Measurements from ENCODE around the gene STKLD1. TPM values are rescaled to one million over a fixed set of nuclear protein-coding genes. Genes with fewer than 3 reads are reported as not detected.

STKLD1 gene
- total and polyA plus RNA-seq, 9 of the 15 experiments (the other 6 are each of a cell fraction or from before 2014, with no cell fraction given) = 0.10 to 0.65 (median 0.33) TPM; not detected in 2

DNA sequence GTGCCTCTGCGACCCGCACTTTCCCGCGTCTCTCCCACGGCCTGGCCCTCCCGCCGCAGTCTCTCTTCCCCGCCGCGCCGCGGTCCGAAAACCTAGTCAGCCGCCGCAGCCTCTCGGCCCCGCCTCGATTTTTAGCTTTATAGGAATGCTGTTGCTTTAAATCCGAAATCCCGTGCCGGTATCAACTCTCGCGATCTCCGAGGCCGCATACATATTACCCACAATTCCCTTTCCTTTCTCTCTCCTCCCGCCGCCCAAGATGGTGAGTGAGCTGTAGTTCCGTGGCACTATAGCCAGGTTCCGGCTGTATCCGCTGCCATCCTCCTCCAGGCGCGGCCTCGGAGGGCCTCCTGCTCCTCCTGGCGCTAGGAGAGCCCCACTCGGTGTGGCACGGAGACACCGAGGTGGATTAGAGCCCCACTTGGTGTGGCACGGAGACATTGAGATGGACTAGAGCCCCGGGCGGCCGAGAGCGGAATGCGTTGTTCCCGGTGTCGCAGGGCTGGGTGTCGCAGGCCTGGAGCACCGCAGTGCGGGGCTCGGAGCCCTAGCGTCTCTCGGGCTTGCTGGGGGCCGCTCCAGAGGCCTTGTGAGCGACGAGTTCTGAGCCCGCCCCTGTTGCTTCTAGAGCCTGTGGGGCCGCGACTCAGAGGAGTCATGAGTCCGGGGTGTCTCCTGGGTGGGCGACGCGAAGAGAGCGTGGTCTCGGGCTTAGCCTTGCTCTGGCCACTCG, 28.0 kb upstream of the STKLD1 start, which contains the start of the genes MED22 and RPL7A (continued):
- TF ChIP-seq, protein P1, sequence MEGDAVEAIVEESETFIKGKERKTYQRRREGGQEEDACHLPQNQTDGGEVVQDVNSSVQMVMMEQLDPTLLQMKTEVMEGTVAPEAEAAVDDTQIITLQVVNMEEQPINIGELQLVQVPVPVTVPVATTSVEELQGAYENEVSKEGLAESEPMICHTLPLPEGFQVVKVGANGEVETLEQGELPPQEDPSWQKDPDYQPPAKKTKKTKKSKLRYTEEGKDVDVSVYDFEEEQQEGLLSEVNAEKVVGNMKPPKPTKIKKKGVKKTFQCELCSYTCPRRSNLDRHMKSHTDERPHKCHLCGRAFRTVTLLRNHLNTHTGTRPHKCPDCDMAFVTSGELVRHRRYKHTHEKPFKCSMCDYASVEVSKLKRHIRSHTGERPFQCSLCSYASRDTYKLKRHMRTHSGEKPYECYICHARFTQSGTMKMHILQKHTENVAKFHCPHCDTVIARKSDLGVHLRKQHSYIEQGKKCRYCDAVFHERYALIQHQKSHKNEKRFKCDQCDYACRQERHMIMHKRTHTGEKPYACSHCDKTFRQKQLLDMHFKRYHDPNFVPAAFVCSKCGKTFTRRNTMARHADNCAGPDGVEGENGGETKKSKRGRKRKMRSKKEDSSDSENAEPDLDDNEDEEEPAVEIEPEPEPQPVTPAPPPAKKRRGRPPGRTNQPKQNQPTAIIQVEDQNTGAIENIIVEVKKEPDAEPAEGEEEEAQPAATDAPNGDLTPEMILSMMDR (IDR thresholded peaks at IDR 0.05 in 2 of 3, conservative IDR thresholded peaks at IDR 0.05 in 1 of 3; ENCODE audit: insufficient read depth in 2 of 3, low read depth in 1 of 3, low read length in 3 of 3) = peak in 1 of 3 experiments; percentile 16; a peak in 1 of 6 replicates
- TF ChIP-seq BHLHE40 (IDR thresholded peaks at IDR 0.05; ENCODE audit: low read length) (no peak), MXI1 (IDR thresholded peaks at IDR 0.05; ENCODE audit: low read depth, low read length) (peak; percentile 60; the same call in 1 of the 2 replicates), RAD21 (CRISPR knock-in tag; conservative IDR thresholded peaks at IDR 0.05 in 1 of 2, IDR thresholded peaks at IDR 0.05 in 1 of 2) (no peak), FOXA3 (CRISPR knock-in tag; conservative IDR thresholded peaks at IDR 0.05 in 1 of 2, IDR thresholded peaks at IDR 0.05 in 1 of 2) (no peak), LARP7 (IDR thresholded peaks at IDR 0.05) (peak; percentile 38; the same call in 1 of the 2 replicates), HMG20A (CRISPR knock-in tag; conservative IDR thresholded peaks at IDR 0.05) (no peak)
- TF ChIP-seq, protein P2, sequence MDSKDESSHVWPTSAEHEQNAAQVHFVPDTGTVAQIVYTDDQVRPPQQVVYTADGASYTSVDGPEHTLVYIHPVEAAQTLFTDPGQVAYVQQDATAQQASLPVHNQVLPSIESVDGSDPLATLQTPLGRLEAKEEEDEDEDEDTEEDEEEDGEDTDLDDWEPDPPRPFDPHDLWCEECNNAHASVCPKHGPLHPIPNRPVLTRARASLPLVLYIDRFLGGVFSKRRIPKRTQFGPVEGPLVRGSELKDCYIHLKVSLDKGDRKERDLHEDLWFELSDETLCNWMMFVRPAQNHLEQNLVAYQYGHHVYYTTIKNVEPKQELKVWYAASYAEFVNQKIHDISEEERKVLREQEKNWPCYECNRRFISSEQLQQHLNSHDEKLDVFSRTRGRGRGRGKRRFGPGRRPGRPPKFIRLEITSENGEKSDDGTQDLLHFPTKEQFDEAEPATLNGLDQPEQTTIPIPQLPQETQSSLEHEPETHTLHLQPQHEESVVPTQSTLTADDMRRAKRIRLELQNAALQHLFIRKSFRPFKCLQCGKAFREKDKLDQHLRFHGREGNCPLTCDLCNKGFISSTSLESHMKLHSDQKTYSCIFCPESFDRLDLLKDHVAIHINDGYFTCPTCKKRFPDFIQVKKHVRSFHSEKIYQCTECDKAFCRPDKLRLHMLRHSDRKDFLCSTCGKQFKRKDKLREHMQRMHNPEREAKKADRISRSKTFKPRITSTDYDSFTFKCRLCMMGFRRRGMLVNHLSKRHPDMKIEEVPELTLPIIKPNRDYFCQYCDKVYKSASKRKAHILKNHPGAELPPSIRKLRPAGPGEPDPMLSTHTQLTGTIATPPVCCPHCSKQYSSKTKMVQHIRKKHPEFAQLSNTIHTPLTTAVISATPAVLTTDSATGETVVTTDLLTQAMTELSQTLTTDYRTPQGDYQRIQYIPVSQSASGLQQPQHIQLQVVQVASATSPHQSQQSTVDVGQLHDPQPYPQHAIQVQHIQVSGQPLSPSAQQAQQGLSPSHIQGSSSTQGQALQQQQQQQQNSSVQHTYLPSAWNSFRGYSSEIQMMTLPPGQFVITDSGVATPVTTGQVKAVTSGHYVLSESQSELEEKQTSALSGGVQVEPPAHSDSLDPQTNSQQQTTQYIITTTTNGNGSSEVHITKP (IDR thresholded peaks at IDR 0.05; ENCODE audit: partially characterized antibody) = peak; percentile 12
- TF ChIP-seq, protein P3, sequence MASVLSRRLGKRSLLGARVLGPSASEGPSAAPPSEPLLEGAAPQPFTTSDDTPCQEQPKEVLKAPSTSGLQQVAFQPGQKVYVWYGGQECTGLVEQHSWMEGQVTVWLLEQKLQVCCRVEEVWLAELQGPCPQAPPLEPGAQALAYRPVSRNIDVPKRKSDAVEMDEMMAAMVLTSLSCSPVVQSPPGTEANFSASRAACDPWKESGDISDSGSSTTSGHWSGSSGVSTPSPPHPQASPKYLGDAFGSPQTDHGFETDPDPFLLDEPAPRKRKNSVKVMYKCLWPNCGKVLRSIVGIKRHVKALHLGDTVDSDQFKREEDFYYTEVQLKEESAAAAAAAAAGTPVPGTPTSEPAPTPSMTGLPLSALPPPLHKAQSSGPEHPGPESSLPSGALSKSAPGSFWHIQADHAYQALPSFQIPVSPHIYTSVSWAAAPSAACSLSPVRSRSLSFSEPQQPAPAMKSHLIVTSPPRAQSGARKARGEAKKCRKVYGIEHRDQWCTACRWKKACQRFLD (CRISPR knock-in tag; IDR thresholded peaks at IDR 0.05) = no peak
- TF ChIP-seq, protein P4, sequence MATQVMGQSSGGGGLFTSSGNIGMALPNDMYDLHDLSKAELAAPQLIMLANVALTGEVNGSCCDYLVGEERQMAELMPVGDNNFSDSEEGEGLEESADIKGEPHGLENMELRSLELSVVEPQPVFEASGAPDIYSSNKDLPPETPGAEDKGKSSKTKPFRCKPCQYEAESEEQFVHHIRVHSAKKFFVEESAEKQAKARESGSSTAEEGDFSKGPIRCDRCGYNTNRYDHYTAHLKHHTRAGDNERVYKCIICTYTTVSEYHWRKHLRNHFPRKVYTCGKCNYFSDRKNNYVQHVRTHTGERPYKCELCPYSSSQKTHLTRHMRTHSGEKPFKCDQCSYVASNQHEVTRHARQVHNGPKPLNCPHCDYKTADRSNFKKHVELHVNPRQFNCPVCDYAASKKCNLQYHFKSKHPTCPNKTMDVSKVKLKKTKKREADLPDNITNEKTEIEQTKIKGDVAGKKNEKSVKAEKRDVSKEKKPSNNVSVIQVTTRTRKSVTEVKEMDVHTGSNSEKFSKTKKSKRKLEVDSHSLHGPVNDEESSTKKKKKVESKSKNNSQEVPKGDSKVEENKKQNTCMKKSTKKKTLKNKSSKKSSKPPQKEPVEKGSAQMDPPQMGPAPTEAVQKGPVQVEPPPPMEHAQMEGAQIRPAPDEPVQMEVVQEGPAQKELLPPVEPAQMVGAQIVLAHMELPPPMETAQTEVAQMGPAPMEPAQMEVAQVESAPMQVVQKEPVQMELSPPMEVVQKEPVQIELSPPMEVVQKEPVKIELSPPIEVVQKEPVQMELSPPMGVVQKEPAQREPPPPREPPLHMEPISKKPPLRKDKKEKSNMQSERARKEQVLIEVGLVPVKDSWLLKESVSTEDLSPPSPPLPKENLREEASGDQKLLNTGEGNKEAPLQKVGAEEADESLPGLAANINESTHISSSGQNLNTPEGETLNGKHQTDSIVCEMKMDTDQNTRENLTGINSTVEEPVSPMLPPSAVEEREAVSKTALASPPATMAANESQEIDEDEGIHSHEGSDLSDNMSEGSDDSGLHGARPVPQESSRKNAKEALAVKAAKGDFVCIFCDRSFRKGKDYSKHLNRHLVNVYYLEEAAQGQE (IDR thresholded peaks at IDR 0.05; ENCODE audit: borderline replicate concordance) = no peak
- TF ChIP-seq, protein P4 (CRISPR knock-in tag; IDR thresholded peaks at IDR 0.05; ENCODE audit: low read depth) = no peak

Measured in K562 (cell line).